Stomach (tissue), 4 donors: Measurements from ENCODE around the gene CCIN.

Experiments
- EP300 ChIP-seq: sonication (generic); formaldehyde crosslinking; IDR thresholded peaks from one replicate; pipeline ENCODE4 v1.6.1; 2017; ENCODE audit warnings: antibody characterized with exemption
- POLR2A ChIP-seq, 4 donors: fragments of 450-650 bp; IDR thresholded peaks; one replicate each; pipeline ENCODE4 v1.6.1; 2016; ENCODE audit warnings: antibody characterized with exemption in 4 of 4, control low read depth in 2 of 4, mild to moderate bottlenecking in 1 of 4, moderate library complexity in 1 of 4
- TF ChIP-seq, protein P1 (sequence below), 7 experiments: fragments of 450-650 bp in 4 of 7; fragments of 200-600 bp in 3 of 7; sonication (generic) in 3 of 7; IDR thresholded peaks; one replicate each; pipeline ENCODE4 v1.5.1; 2016 to 2019; ENCODE audit warnings: antibody characterized with exemption in 7 of 7, control low read depth in 2 of 7, mild to moderate bottlenecking in 1 of 7

- TF ChIP-seq, protein P1, sequence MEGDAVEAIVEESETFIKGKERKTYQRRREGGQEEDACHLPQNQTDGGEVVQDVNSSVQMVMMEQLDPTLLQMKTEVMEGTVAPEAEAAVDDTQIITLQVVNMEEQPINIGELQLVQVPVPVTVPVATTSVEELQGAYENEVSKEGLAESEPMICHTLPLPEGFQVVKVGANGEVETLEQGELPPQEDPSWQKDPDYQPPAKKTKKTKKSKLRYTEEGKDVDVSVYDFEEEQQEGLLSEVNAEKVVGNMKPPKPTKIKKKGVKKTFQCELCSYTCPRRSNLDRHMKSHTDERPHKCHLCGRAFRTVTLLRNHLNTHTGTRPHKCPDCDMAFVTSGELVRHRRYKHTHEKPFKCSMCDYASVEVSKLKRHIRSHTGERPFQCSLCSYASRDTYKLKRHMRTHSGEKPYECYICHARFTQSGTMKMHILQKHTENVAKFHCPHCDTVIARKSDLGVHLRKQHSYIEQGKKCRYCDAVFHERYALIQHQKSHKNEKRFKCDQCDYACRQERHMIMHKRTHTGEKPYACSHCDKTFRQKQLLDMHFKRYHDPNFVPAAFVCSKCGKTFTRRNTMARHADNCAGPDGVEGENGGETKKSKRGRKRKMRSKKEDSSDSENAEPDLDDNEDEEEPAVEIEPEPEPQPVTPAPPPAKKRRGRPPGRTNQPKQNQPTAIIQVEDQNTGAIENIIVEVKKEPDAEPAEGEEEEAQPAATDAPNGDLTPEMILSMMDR (IDR thresholded peaks at IDR 0.05), result peak in 5 of 7 experiments; percentile 81 to 96 (median 88)
- TF ChIP-seq EP300, result no peak
- TF ChIP-seq POLR2A (IDR thresholded peaks at IDR 0.05), result no peak
Observed at GRCh38 chr9:36166168-36166927, 2.8 kb upstream of the CCIN start.
